Tibial artery (tissue), 4 donors: Measurements from ENCODE around the gene SLC22A14.

Experiments used
- DNase-seq, 2 donors: peaks; one replicate each; pipeline ENCODE4 v3.0.0-alpha.2; 2019
- H3K27ac ChIP-seq, 2 donors: fragments of 200-600 bp; sonication (generic) in 1 of 2; 1 replicate in 1 of 2; 2 replicates in 1 of 2; pipeline ENCODE4 v1.5.1; 2018 to 2019; ENCODE audit warnings: mild to moderate bottlenecking in 1 of 2
- H3K27me3 ChIP-seq, 2 donors: fragments of 200-600 bp; sonication (generic) in 1 of 2; one replicate each; pipeline versions ENCODE4 v1.5.1 to v1.6.0; 2016 to 2019
- H3K36me3 ChIP-seq, 3 donors: fragments of 200-600 bp; sonication (generic) in 2 of 3; one replicate each; pipeline ENCODE4 v1.5.1; 2016 to 2019; ENCODE audit warnings: mild to moderate bottlenecking in 2 of 3
- H3K4me1 ChIP-seq, 4 donors: fragments of 200-600 bp; sonication (generic) in 2 of 4; 1 replicate in 3 of 4; 2 replicates in 1 of 4; pipeline ENCODE4 v1.5.1; 2016 to 2019
- H3K4me3 ChIP-seq, 2 donors: fragments of 200-600 bp; sonication (generic) in 1 of 2; 1 replicate in 1 of 2; 2 replicates in 1 of 2; pipeline ENCODE4 v1.5.1; 2018 to 2019; ENCODE audit warnings: mild to moderate bottlenecking in 2 of 2
- H3K9me3 ChIP-seq, 3 donors: fragments of 200-600 bp; sonication (generic) in 1 of 3; one replicate each; pipeline ENCODE4 v1.5.1; 2016 to 2019
- intact Hi-C: fragments of 100-400 bp; cut with DNase I; formaldehyde crosslinking; loops from one replicate; pipeline ENCODE4 v1.15.0; 2023; ENCODE audit warnings: low total_unique reads
- TF ChIP-seq, protein P1 (sequence below), 2 experiments: fragments of 200-600 bp in 1 of 2; fragments of 450-650 bp in 1 of 2; IDR thresholded peaks; one replicate each; pipeline ENCODE4 v1.5.1; 2017 to 2019; ENCODE audit warnings: antibody characterized with exemption in 2 of 2, mild to moderate bottlenecking in 1 of 2, moderate library complexity in 1 of 2

The SLC22A14 gene

DNA sequence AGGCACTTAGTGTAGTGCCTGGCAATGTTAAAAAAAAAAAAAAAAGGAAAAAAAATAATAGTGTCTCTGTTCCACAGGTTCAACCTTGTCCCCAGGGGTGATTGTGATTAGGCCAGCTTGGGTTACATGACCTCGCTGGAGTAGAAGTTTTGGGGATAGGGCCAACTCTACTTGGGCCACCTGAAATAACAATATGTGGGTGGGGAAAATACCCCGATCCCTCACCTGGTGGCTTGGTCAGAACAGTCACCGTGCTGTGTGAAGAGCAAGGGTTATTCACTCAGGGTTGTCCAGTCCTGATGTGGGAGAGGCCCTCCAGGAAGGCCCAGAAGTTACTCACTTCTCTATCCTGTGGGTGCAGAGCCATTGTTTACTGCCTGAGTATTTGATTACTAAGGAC is 84.0 kb downstream of the SLC22A14 start:
- intact Hi-C loops = no loop called here
- H3K4me1 ChIP-seq = no peaks in the 10 kb centered on the region
- DNase-seq = no peak
- TF ChIP-seq, protein P1, sequence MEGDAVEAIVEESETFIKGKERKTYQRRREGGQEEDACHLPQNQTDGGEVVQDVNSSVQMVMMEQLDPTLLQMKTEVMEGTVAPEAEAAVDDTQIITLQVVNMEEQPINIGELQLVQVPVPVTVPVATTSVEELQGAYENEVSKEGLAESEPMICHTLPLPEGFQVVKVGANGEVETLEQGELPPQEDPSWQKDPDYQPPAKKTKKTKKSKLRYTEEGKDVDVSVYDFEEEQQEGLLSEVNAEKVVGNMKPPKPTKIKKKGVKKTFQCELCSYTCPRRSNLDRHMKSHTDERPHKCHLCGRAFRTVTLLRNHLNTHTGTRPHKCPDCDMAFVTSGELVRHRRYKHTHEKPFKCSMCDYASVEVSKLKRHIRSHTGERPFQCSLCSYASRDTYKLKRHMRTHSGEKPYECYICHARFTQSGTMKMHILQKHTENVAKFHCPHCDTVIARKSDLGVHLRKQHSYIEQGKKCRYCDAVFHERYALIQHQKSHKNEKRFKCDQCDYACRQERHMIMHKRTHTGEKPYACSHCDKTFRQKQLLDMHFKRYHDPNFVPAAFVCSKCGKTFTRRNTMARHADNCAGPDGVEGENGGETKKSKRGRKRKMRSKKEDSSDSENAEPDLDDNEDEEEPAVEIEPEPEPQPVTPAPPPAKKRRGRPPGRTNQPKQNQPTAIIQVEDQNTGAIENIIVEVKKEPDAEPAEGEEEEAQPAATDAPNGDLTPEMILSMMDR (IDR thresholded peaks at IDR 0.05) = no peak
- H3K4me3 ChIP-seq = no peak overlapping the region
- no peaks in the 10 kb centered on the region for H3K9me3 ChIP-seq
- H3K36me3 ChIP-seq = peaks cover 0 to 70% (median 21%) of the 10 kb centered on the region in 3 donors
- no peak overlapping the region for H3K27ac ChIP-seq
- H3K27me3 ChIP-seq = no peaks in the 10 kb centered on the region

DNA sequence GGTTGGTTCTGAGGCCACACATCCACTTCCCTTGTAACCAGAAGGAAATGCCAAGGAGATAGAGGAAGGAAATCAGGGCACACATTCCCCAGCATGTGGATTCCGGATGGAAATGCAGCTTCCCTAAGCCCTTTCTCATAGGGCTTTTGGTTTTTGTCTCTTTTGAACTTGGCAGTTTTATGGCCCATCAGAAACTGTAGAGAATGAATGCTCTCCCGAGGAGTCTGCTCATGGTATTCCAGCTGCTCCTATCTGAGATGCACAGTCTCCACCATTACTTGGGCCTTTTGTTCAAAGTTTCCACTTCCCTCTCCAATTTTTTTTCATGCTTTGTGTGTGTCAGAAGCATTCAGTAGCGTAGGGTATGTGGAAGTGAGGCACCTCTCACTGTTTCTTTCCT is 85.7 kb downstream of the SLC22A14 start:
- DNase-seq = no peak
- Histone ChIP-seq H3K9me3 (no peaks in the 10 kb centered on the region), H3K36me3 (peaks cover 0 to 77% (median 27%) of the 10 kb centered on the region in 3 donors), H3K4me3 (no peak overlapping the region), H3K27ac (no peak overlapping the region), H3K27me3 (no peaks in the 10 kb centered on the region), H3K4me1 (no peaks in the 10 kb centered on the region)
- intact Hi-C loops = no loop called here
- TF ChIP-seq, protein P1 (IDR thresholded peaks at IDR 0.05) = no peak
